Measurements from ENCODE around the gene ZNF143.

ZNF143 gene

GRCh38 chr11:9575260-9576240 is 114.7 kb downstream of the ZNF143 start:
- no peak for DNase-seq (ENCODE audit: low read depth)

GRCh38 chr11:9576701-9577381 is 116.0 kb downstream of the ZNF143 start:
- DNase-seq (ENCODE audit: low read depth) = no peak

GRCh38 chr11:9577556-9577955 is 116.7 kb downstream of the ZNF143 start:
- DNase-seq (ENCODE audit: low read depth) = no peak

All from non-pigmented ciliary epithelial cell (primary cell).